Measurements from ENCODE around the gene TMEM95.
A peak's percentile ranks its signal among the peaks of the same experiment; 100 is the strongest.

- TF ChIP-seq, protein P1, sequence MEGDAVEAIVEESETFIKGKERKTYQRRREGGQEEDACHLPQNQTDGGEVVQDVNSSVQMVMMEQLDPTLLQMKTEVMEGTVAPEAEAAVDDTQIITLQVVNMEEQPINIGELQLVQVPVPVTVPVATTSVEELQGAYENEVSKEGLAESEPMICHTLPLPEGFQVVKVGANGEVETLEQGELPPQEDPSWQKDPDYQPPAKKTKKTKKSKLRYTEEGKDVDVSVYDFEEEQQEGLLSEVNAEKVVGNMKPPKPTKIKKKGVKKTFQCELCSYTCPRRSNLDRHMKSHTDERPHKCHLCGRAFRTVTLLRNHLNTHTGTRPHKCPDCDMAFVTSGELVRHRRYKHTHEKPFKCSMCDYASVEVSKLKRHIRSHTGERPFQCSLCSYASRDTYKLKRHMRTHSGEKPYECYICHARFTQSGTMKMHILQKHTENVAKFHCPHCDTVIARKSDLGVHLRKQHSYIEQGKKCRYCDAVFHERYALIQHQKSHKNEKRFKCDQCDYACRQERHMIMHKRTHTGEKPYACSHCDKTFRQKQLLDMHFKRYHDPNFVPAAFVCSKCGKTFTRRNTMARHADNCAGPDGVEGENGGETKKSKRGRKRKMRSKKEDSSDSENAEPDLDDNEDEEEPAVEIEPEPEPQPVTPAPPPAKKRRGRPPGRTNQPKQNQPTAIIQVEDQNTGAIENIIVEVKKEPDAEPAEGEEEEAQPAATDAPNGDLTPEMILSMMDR (IDR thresholded peaks at IDR 0.05 in 8 of 11, conservative IDR thresholded peaks at IDR 0.05 in 3 of 11): no peak
- TF ChIP-seq POLR2AphosphoS5 (IDR thresholded peaks at IDR 0.05): peak; percentile 97 to 98 (median 98)
Observed at GRCh38 chr17:7306911-7307685, 47.9 kb upstream of the TMEM95 start, which contains the start of gene EIF5A.

Data from spleen (tissue), 7 donors.